ENCODE measurements around the gene WBP2. TPM values are rescaled to one million over a fixed set of nuclear protein-coding genes. Genes with fewer than 3 reads are reported as not detected.

Gene WBP2
- total and polyA plus RNA-seq, 4 donors, result 67.2 to 195 (median 135) TPM

DNA sequence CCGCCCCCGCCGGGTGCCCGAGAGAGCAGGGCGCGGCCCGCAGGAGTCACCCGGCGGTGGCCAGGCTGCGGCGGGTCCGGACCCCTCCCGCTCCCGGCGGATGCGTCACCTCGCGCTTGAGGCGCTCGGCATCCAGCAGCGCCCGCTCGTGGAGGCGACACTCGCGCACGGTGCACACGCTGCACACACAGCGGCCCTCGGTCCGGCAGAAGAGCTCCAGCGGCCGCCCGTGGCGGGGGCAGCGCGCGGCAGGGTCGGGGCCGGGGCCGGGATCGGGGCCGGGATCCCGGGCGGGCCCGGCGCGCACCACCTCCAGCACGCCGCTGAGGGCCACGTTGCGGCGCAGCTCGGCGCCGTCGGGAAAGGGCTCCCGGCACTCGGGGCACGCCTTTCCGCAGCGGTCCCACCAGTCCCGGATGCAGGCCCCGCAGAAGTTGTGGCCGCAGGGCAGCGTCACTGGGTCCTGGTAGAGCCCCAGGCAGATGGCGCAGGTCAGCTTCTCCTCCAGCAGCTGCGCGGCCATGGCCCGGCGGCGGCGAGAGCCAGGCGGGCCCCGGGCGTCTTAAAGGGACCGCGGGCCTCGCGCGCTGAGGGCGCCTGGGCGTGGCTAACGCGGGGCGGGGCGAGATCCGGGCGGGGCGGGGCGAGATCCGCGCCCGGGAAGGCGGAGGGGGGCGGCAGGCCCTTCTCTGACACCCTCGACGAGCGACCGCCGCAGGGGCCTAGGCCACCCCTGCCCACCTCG lies 41.5 kb upstream of the WBP2 start, which contains the start of gene TRIM65:
Gene TRIM65 (minus strand): TSS at position 537 of the 745 bp plus-strand sequence. CDS start 14 bp downstream, at position 523.
- Histone ChIP-seq H3K27ac (ENCODE audit: low read depth in 1 of 2, low read length in 1 of 2) (peak within 1 kb of the TSS; percentile 95), H3K9ac (ENCODE audit: insufficient read depth in 1 of 2, low read length in 2 of 2) (peak within 1 kb of the TSS; percentile 37 to 65), H3K4me1 (ENCODE audit: control insufficient read depth in 5 of 5, insufficient read depth in 5 of 5, low read length in 5 of 5) (peaks cover 0 to 36% (median 9%) of the 10 kb centered on the region in 5 donors), H3K9me3 (ENCODE audit: control insufficient read depth in 4 of 4, insufficient read depth in 3 of 4, low read length in 3 of 4) (no peaks in the 10 kb centered on the region), H3K36me3 (ENCODE audit: control insufficient read depth in 4 of 4, insufficient read depth in 4 of 4, low read length in 4 of 4) (peaks cover 0 to 40% (median 12%) of the 10 kb centered on the region in 4 donors), H3K27me3 (ENCODE audit: control insufficient read depth in 3 of 3, insufficient read depth in 3 of 3, low read length in 2 of 3) (no peaks in the 10 kb centered on the region), H3K4me3 (peak within 1 kb of the TSS; percentile 69)
- ATAC-seq (ENCODE audit: insufficient read depth, low FRiP score) (peak; percentile 88), DNase-seq (peak; percentile 86 to 90 (median 87))
- TF ChIP-seq, protein P1, sequence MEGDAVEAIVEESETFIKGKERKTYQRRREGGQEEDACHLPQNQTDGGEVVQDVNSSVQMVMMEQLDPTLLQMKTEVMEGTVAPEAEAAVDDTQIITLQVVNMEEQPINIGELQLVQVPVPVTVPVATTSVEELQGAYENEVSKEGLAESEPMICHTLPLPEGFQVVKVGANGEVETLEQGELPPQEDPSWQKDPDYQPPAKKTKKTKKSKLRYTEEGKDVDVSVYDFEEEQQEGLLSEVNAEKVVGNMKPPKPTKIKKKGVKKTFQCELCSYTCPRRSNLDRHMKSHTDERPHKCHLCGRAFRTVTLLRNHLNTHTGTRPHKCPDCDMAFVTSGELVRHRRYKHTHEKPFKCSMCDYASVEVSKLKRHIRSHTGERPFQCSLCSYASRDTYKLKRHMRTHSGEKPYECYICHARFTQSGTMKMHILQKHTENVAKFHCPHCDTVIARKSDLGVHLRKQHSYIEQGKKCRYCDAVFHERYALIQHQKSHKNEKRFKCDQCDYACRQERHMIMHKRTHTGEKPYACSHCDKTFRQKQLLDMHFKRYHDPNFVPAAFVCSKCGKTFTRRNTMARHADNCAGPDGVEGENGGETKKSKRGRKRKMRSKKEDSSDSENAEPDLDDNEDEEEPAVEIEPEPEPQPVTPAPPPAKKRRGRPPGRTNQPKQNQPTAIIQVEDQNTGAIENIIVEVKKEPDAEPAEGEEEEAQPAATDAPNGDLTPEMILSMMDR (IDR thresholded peaks at IDR 0.05; ENCODE audit: control extremely low read depth, extremely low read depth), result peak; percentile 36
- WGBS, 2 donors, result 0% methylated on average over 72 to 102 of the region's 102 CpGs

DNA sequence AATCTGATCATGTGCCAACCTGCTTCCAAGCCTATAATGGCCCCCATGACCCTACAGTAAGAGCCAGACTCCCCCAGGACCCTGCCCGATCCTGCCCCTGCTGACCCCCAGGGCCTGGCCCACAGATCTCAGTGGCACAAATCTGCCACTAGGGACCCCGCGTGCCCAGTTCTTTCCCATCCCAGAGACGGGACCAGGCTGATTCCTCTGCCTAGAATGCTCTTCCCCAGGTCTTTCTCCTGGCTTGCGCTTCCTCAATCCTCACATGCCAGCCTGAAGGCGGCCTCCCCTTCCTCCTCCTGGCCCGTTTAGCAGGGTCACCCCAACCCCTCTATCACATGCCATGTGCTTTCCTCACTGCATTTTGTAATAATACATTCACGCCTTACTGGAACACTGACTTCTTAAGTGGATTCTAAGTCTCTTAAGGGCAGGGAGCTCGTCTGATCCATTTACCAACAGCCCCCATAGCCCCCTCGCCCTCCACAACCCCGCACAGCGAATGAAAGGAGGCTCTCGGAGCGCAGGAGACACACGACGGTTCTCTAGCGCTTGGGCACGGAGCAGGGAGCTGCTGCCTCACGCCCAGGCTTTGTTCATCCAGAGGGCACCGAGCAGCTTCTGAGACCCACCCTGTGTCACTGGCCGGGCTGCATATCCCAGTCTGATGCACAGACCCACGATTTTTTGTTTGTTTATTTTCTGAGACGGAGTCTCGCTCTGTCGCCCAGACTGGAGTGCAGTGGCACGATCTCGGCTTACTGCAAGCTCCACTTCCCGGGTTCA lies 40.4 kb upstream of the WBP2 start:
- TF ChIP-seq, protein P1 (IDR thresholded peaks at IDR 0.05; ENCODE audit: control extremely low read depth, extremely low read depth), result no peak
- ATAC-seq (ENCODE audit: insufficient read depth, low FRiP score) (no peak), DNase-seq (peak in 2 of 3 donors; percentile 25 to 32)
- peak overlapping the region; percentile 37 to 65 for H3K9ac ChIP-seq (ENCODE audit: insufficient read depth in 1 of 2, low read length in 2 of 2)
- no peak overlapping the region for H3K4me3 ChIP-seq
- H3K9me3 ChIP-seq (ENCODE audit: control insufficient read depth in 4 of 4, insufficient read depth in 3 of 4, low read length in 3 of 4), result no peaks in the 10 kb centered on the region
- 24 to 28% methylated on average over 28 of the region's 28 CpGs for WGBS, 2 donors
- peak overlapping the region; percentile 62 to 95 for H3K27ac ChIP-seq (ENCODE audit: low read depth in 1 of 2, low read length in 1 of 2)
- peaks cover 0 to 40% (median 9%) of the 10 kb centered on the region in 4 donors for H3K36me3 ChIP-seq (ENCODE audit: control insufficient read depth in 4 of 4, insufficient read depth in 4 of 4, low read length in 4 of 4)
- H3K4me1 ChIP-seq (ENCODE audit: control insufficient read depth in 5 of 5, insufficient read depth in 5 of 5, low read length in 5 of 5), result peaks cover 0 to 38% (median 9%) of the 10 kb centered on the region in 5 donors
- H3K27me3 ChIP-seq (ENCODE audit: control insufficient read depth in 3 of 3, insufficient read depth in 3 of 3, low read length in 2 of 3), result no peaks in the 10 kb centered on the region

DNA sequence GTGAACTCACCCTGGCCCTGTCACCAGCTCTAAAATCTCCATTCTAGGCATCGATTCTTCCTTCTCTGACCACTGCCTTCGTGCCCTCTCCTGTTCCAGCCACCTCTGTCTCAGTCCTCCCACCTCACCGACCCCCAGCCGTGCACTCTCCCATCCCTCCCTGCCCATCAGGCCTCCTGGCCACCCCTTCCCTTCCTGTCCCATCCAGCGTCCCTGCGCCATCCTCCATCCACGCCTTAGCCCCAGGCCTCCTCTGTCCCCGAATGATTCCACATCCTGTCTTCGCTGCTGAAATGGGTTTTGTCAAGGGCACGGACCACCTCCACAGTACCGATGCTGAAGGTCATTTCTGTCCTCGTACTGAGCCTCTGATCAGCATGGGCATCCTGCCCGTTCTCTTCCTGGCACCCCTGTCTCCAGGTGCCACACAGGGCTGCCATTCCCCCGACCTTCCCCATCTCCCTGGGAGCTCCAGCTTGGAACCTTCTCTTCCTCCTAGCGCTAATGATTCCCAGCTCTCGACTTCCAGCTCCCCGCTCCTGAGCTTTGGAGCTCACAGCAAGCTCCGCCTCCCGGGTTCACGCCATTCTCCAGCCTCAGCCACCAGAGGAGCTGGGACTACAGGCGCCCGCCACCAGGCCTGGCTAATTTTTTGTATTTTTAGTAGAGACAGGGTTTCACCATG lies 39.1 kb upstream of the WBP2 start:
- no peaks in the 10 kb centered on the region for H3K9me3 ChIP-seq (ENCODE audit: control insufficient read depth in 4 of 4, insufficient read depth in 3 of 4, low read length in 3 of 4)
- peak overlapping the region in 1 of 2 donors; percentile 23 for H3K9ac ChIP-seq (ENCODE audit: insufficient read depth in 1 of 2, low read length in 2 of 2)
- no peak for ATAC-seq (ENCODE audit: insufficient read depth, low FRiP score)
- H3K4me3 ChIP-seq, result no peak overlapping the region
- H3K27me3 ChIP-seq (ENCODE audit: control insufficient read depth in 3 of 3, insufficient read depth in 3 of 3, low read length in 2 of 3), result no peaks in the 10 kb centered on the region
- peaks cover 0 to 34% (median 3%) of the 10 kb centered on the region in 4 donors for H3K36me3 ChIP-seq (ENCODE audit: control insufficient read depth in 4 of 4, insufficient read depth in 4 of 4, low read length in 4 of 4)
- H3K27ac ChIP-seq (ENCODE audit: low read depth in 1 of 2, low read length in 1 of 2), result no peak overlapping the region
- H3K4me1 ChIP-seq (ENCODE audit: control insufficient read depth in 5 of 5, insufficient read depth in 5 of 5, low read length in 5 of 5), result peaks cover 0 to 38% (median 9%) of the 10 kb centered on the region in 5 donors
- WGBS, 2 donors, result 86 to 92% methylated on average over 22 of the region's 22 CpGs
- TF ChIP-seq, protein P1 (IDR thresholded peaks at IDR 0.05; ENCODE audit: control extremely low read depth, extremely low read depth), result no peak
- peak; percentile 33 to 45 (median 40) for DNase-seq
